ENCODE results near the gene CYP26C1. TPM values are rescaled to one million over a fixed set of nuclear protein-coding genes. Genes with fewer than 3 reads are reported as not detected.

Gene CYP26C1
- 0.77 and 1.5 TPM in 2 replicates for total RNA-seq

GRCh38 chr10:93059975-93060886 is at the start of gene CYP26C1:
TSS of gene CYP26C1 (plus strand) at chr10:93060798. CDS start at chr10:93061264, 466 bp downstream.
- no peak for DNase-seq (ENCODE audit: low read depth in 2 of 2)

- no peak for DNase-seq (ENCODE audit: low read depth in 2 of 2)
Measured at GRCh38 chr10:93015722-93016121, 44.9 kb upstream of the CYP26C1 start.

GRCh38 chr10:93023013-93023650 is 37.5 kb upstream of the CYP26C1 start:
- DNase-seq (ENCODE audit: low read depth in 2 of 2) = no peak

- no peak for DNase-seq (ENCODE audit: low read depth in 2 of 2)
Measured at GRCh38 chr10:93026072-93026471, 34.5 kb upstream of the CYP26C1 start.

GRCh38 chr10:93027508-93027907 is 33.1 kb upstream of the CYP26C1 start:
- DNase-seq (ENCODE audit: low read depth in 2 of 2) = no peak

- DNase-seq (ENCODE audit: low read depth in 2 of 2) = peak in 1 of 2 donors; percentile 16
Measured at GRCh38 chr10:93028883-93029282, 31.7 kb upstream of the CYP26C1 start.

- peak in 1 of 2 donors; percentile 39 for DNase-seq (ENCODE audit: low read depth in 2 of 2)
Measured at GRCh38 chr10:93030409-93030808, 30.2 kb upstream of the CYP26C1 start.

GRCh38 chr10:93032105-93032808 is 28.3 kb upstream of the CYP26C1 start:
- DNase-seq (ENCODE audit: low read depth in 2 of 2) = no peak

GRCh38 chr10:93032809-93033137 is 27.8 kb upstream of the CYP26C1 start:
- no peak for DNase-seq (ENCODE audit: low read depth in 2 of 2)

GRCh38 chr10:93034426-93034825 is 26.2 kb upstream of the CYP26C1 start:
- DNase-seq (ENCODE audit: low read depth in 2 of 2) = no peak

GRCh38 chr10:93039110-93039509 is 21.5 kb upstream of the CYP26C1 start:
- no peak for DNase-seq (ENCODE audit: low read depth in 2 of 2)

GRCh38 chr10:93039721-93040120 is 20.9 kb upstream of the CYP26C1 start:
- no peak for DNase-seq (ENCODE audit: low read depth in 2 of 2)

- no peak for DNase-seq (ENCODE audit: low read depth in 2 of 2)
Measured at GRCh38 chr10:93054486-93054885, 6.1 kb upstream of the CYP26C1 start.

GRCh38 chr10:93058139-93058538 is 2.5 kb upstream of the CYP26C1 start:
- DNase-seq (ENCODE audit: low read depth in 2 of 2) = no peak

GRCh38 chr10:93060887-93061593 is 442 bp downstream of the CYP26C1 start:
- DNase-seq (ENCODE audit: low read depth in 2 of 2) = no peak

- peak; percentile 36 to 60 for DNase-seq (ENCODE audit: low read depth in 2 of 2)
Measured at GRCh38 chr10:93061594-93062513, 1.3 kb downstream of the CYP26C1 start.

GRCh38 chr10:93062514-93063143 is 2.0 kb downstream of the CYP26C1 start:
- DNase-seq (ENCODE audit: low read depth in 2 of 2) = peak; percentile 79 to 84

GRCh38 chr10:93063144-93063976 is 2.8 kb downstream of the CYP26C1 start:
- DNase-seq (ENCODE audit: low read depth in 2 of 2) = no peak
